Stimulated activated CD8-positive, alpha-beta memory T cell treated with anti-CD3 and anti-CD28 coated beads, Interleukin-4, amount 100 ng/mL, for 4 hours (primary cell): Measurements from ENCODE around the gene CDC14A.

ENCODE experiments used
- DNase-seq, 2 donors: peaks; one replicate each; pipeline ENCODE4 v3.0.0-alpha.2; 2020; ENCODE audit warnings: low read depth in 2 of 2, low spot score in 1 of 2

Gene CDC14A

GRCh38 chr1:100482167-100482566 is 129.9 kb downstream of the CDC14A start:
- no peak for DNase-seq

DNA sequence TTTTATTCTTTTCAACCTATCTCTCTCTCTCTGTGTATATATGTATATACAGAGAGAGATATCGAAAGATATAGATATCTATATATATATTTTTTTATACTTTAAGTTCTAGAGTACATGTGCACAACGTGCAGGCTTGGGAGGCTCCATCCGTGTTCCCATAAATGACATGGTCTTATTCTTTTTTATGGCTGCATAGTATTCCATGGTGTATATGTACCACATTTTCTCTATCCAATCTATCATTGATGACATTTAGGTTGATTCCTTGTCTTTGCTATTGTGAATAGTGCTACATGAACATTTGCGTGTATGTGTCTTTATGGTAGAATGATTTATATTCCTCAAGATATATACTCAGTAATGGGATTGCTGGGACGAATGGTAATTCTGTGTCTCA is 130.4 kb downstream of the CDC14A start:
- DNase-seq: no peak

GRCh38 chr1:100483230-100483629 is 130.9 kb downstream of the CDC14A start:
- DNase-seq: no peak

DNA sequence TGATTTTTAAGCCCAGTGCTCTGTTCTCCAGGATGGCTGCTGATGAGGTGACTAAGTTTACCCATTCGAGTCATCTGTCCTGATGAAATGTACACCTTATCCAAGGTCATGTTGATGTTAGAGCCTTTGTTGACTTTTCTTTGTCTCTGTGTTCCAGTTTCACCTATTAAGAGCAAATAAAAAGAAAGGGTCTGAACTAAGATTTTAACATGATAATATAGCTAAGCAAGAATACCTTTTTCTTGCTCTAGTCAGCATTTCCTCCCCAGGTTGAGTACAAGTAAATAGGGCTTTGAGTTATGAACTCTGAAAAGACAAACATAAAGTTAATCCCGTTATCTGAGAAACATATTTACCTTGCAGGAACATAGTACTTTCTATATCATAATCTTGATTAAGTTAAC is 133.6 kb downstream of the CDC14A start:
- DNase-seq: no peak

DNA sequence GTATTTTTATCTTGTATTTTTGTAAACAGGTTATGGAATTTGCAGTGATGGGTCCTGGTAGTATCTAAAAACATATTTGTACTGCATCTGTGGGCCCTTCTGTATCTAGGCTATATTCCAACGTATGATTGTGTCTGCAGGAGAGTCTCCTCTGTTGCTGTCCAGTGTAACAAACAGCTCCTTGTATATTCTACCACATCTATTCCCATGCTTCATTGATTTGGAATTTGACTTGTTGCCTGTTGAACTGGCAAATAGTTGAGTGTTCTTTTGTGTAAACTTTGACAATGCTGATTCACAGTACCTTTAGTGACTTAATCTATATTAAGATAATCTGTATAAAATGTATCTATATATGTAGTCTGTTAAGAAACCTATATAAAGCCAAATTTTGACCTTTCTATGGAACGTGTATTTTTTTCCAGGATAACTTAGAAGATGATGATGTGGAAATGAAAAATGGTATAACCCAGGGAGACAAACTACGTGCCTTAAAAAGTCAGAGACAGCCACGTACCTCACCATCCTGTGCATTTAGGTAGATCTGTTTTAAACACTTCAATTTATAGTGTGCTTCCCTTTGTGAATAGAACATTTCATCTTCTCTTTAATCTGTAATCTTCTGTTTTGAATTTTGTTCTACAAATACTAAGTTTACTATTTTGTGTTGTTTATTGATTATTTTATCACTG is 142.2 kb downstream of the CDC14A start:
- DNase-seq: no peak

DNA sequence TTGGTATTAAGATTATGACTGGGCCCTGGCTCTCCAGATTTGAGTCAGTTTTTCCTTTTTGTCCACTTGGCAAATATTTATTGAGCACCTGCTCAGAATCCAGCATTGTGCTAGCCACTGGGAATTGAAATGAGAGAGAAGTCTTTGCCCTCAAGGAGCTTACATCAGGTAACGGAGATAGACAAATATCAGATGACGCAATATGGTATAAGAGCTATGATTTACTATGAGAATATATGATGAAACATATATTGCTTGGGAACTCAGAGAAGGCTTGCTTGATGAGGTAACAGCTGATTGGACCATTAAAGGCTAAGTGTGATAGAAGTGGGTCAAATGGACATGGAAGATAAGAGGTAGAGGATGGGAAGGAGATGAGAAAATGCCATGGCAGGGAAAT is 144.6 kb downstream of the CDC14A start:
- no peak for DNase-seq

- DNase-seq: no peak
Observed at GRCh38 chr1:100497796-100498195, 145.5 kb downstream of the CDC14A start.

DNA sequence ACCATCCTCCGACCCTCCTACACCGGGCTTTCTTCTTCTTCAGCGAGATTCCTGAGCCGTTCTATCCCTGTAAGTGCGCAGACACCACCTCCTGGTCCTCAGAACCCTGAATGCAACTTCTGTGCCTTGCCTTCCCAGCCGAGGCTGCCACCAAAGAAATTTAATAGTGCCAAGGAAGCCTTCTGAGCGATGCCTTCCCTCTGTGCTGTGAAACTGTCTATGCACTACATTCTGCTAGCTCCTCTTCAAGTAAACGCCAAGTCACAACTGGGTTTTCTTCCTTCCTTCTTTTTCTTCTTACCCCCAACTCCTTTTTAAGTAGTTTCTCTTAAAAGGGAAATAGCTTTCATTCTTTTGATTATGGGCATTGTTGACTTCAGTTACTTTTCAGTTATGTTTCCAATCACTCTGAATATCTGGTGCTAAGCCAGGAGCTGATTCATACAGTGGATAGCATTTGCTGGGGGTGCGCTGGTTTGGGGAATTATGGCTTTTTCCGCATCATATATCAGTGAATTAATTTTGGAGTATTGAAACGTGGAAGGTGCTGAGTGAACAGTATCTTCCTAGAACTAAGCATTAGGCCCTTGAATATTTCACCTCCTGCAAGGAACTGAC is 147.0 kb downstream of the CDC14A start:
- no peak for DNase-seq

GRCh38 chr1:100502052-100502792 is 149.9 kb downstream of the CDC14A start:
- no peak for DNase-seq

DNA sequence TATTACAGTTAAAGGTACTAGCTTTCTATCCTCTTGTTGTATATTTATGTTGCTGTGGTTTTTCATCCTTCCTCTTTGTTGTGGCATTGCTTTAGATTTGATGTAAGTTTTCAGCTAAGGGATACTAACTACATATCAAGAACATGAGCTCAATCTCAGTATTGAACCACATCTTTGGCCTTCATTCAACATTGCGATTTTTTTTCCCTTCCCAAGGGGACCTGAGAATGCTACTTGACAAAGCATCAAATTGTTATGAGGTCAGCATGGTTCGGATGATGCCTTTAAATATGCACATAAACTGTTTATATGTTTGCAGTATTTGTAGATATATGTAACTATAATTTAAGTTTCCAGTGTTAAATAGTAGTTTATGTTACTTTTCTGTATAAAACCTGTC is 153.9 kb downstream of the CDC14A start:
- DNase-seq: no peak

DNA sequence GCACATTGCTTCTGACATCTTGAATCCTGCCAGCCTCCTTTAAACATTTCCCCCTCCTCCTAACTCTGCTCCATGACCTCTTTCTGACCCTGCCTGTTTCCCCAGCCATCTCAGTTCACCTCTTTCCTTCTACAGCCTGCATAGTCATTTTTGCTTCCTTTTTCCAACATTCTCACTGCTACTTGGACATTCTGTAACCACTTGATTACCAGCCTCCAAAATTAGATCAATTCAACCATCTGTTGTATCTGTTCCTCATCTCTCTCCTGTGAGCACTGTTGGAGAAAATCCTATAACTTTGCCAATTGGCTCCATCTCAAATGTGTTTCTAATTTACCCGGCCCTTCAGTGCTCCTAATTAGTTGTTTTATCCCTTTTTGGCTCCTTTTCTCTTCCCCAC is 158.1 kb downstream of the CDC14A start:
- DNase-seq: no peak

DNA sequence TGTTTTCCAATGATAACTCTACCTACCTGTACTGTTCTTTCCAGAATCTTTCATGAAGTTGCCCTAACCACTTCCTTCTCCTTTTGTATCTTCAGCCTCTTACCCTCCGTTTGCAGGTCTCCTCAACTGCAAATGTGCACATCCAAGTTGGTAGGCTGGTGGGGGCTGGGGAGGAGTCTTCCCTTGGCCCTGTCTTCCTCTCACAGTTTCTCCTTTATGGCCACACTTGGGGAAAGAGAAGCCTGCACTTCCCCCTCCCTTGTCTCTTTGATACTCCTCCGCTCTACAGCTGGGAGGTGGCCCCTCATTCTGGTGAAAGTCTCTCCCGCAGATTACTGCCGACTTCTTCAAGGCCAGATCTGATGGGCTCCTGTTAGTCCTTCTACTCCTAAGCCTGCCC is 158.8 kb downstream of the CDC14A start:
- DNase-seq: no peak

DNA sequence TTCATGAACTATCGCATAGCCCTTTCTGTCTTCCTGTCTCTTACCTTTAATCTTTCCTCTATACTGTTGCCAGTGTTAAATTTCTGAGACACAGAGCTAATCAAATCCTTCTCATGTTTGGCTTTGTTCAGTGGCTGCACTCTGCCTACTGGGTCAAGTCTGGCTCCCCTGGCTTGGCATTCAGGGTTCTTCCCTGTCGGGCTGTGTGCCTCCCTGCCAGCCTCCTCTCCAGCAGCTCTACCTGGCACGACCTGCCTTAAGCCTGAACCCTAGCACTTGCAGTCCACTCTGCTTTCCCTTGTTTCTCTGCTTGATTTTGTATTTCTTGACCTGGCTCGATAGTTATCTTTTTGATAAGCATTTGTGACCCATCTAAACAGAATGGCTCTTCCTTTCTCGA is 159.5 kb downstream of the CDC14A start:
- no peak for DNase-seq

- DNase-seq: no peak
Observed at GRCh38 chr1:100512803-100513352, 160.6 kb downstream of the CDC14A start.

GRCh38 chr1:100516857-100517256 is 164.6 kb downstream of the CDC14A start:
- no peak for DNase-seq

DNA sequence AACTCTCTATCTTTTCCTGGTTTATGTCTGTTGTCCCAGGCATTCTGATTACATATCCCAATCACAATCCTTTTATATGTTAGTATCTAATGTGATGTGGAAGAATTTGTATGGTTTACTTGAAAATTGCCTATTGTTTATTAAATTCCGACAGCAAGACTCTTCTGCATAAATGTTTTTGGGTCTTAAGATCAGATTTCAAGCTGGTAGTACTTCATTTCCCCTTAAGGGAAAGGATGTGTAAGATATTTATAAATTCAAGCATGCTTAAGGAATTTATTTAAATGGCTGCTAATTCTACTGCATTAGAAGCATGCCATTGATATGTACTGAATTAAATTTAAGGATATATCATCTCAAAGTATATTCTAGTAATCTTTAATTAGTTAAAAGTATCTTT is 165.2 kb downstream of the CDC14A start:
- no peak for DNase-seq

GRCh38 chr1:100518023-100518422 is 165.7 kb downstream of the CDC14A start:
- DNase-seq: no peak

GRCh38 chr1:100523038-100523652 is 170.8 kb downstream of the CDC14A start:
- DNase-seq: no peak

DNA sequence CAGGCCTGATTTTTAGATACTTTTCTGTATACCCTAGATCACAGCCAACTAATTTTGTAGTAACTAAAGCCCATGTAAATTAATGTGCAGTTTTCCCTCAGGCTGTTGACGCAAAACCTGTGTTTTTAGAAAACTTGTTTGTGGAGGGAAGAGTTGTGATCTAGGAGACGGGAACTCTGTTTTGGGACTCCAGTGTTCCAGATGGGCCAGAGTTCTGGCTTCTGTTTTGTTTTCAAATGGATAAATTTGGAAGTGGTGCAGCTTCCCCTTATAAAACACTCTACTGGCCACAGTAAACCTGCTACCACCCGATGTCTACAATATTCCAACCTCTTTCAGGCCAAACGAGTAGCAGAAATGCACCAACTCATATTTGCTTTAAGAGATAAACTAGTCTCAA is 172.0 kb downstream of the CDC14A start:
- no peak for DNase-seq

DNA sequence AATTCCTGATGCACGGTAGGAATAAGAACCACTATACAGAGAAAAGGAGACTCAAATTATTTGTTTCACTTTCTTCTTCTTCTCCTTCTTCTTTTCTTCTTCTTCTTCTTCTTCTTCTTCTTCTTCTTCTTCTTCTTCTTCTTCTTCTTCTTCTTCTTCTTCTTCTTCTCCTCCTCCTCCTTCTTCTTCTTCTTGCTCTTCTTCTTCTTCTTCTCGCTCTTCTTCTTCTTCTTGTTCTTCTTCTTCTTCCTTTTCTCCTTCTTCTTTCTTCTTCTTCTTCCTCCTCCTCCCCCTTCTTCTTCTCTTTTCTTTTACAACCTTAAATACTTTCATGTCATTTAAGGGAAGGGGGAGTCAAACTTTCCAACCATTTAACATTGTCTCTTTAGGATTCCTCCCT is 174.6 kb downstream of the CDC14A start:
- DNase-seq: no peak

DNA sequence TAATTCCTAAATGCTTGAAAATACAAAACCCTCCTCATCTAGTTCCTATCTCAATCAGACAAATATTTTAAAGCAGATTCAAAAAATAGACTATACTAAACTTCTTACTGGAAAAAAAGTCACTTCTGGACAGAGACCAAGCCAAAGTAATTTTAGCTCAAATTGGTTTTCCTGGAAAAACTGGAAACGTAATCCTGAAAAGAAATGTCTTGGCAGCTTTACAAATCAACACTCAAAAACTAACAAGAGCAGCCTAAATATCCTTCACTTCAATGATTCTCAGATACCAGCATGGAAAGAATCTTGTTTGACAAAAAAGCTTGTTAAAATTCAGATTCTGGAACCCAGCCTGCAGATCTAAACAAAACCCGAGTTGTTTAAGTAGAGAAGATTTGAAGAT is 176.6 kb downstream of the CDC14A start:
- no peak for DNase-seq

DNA sequence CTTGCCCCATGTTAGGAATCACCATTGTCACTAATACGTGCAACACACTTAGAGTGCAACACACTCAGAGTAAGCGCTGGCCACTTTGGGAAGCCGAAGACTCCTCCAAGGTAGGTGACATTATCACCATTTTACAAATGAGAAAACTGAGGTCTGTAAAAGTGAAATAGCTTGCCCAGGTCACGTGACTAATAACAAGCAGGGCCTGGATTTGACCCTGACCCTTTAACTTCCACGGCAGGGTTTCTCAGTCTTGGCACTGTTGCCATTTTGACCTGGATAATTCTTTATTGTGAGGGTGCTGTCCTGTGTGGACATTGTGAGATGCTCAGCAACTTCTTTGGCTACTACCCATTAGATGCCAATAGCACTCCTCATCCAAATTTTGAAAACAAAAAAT is 177.8 kb downstream of the CDC14A start:
- no peak for DNase-seq
